GM18861 (cell line): ENCODE measurements around the gene MYL4.
"Not testable (repeated sequence)": the region's sequence is repeated elsewhere in the genome, so short reads cannot be mapped to it uniquely, and the experiment has no call there.

Experiments used
- ATAC-seq: cut with Tn5 transposase; IDR thresholded peaks from one replicate; pipeline ENCODE4 v1.9.1; 2021; ENCODE audit not compliant: unreplicated experiment

The MYL4 gene

GRCh38 chr17:47208744-47209488 is at the start of gene MYL4:
Gene MYL4, plus strand, starts transcription at chr17:47209348. Its CDS starts 75 bp downstream, at chr17:47209423.
- ATAC-seq = no peak

- no peak for ATAC-seq
Measured at GRCh38 chr17:47162013-47162622, 47.0 kb upstream of the MYL4 start.

GRCh38 chr17:47164263-47164662 is 44.9 kb upstream of the MYL4 start:
- no peak for ATAC-seq

GRCh38 chr17:47165137-47165536 is 44.0 kb upstream of the MYL4 start:
- no peak for ATAC-seq

GRCh38 chr17:47166854-47167253 is 42.3 kb upstream of the MYL4 start:
- ATAC-seq = not testable (repeated sequence)

- ATAC-seq = not testable (repeated sequence)
Measured at GRCh38 chr17:47168896-47169295, 40.3 kb upstream of the MYL4 start.

GRCh38 chr17:47170710-47171109 is 38.4 kb upstream of the MYL4 start:
- ATAC-seq = no peak

GRCh38 chr17:47172696-47173565 is 36.2 kb upstream of the MYL4 start:
- ATAC-seq = no peak

GRCh38 chr17:47174823-47175222 is 34.3 kb upstream of the MYL4 start:
- ATAC-seq = not testable (repeated sequence)

GRCh38 chr17:47176389-47176826 is 32.7 kb upstream of the MYL4 start:
- no peak for ATAC-seq

GRCh38 chr17:47177261-47177660 is 31.9 kb upstream of the MYL4 start:
- ATAC-seq = no peak

- ATAC-seq = no peak
Measured at GRCh38 chr17:47179141-47179540, 30.0 kb upstream of the MYL4 start.

GRCh38 chr17:47180337-47180736 is 28.8 kb upstream of the MYL4 start:
- ATAC-seq = no peak

- ATAC-seq = not testable (repeated sequence)
Measured at GRCh38 chr17:47180988-47181387, 28.2 kb upstream of the MYL4 start.

GRCh38 chr17:47184681-47185080 is 24.5 kb upstream of the MYL4 start:
- no peak for ATAC-seq

- no peak for ATAC-seq
Measured at GRCh38 chr17:47188271-47188875, 20.8 kb upstream of the MYL4 start.

- ATAC-seq = peak; percentile 75
Measured at GRCh38 chr17:47188876-47189731, 20.0 kb upstream of the MYL4 start, which contains the start of gene CDC27. Gene CDC27, minus strand, starts transcription at chr17:47189295. Its CDS starts 123 bp downstream, at chr17:47189172.

GRCh38 chr17:47189732-47190237 is 19.4 kb upstream of the MYL4 start:
- no peak for ATAC-seq

GRCh38 chr17:47190243-47190642 is 18.9 kb upstream of the MYL4 start:
- no peak for ATAC-seq

GRCh38 chr17:47190770-47191169 is 18.4 kb upstream of the MYL4 start:
- ATAC-seq = no peak
